Liver (tissue), 9 donors: Measurements from ENCODE around the gene SLC25A29. TPM values are rescaled to one million over a fixed set of nuclear protein-coding genes. Genes with fewer than 3 reads are reported as not detected.

Experiments
- DNase-seq: peaks from one replicate; pipeline ENCODE4 v3.0.0-alpha.2; 2017; ENCODE audit warnings: low spot score
- H3K27ac ChIP-seq, 2 donors: one replicate each; pipeline ENCODE4 v1.7.0; 2013; ENCODE audit warnings: inconsistent platforms in 2 of 2, low read length in 2 of 2, control low read depth in 1 of 2, low read depth in 1 of 2, mild to moderate bottlenecking in 1 of 2
- H3K27me3 ChIP-seq, 4 donors: one replicate each; pipeline versions ENCODE4 v1.6.1 to v1.7.0; 2013; ENCODE audit warnings: low read length in 3 of 4, inconsistent platforms in 1 of 4, mild to moderate bottlenecking in 1 of 4, moderate library complexity in 1 of 4; ENCODE audit not compliant: control insufficient read depth in 4 of 4, insufficient read depth in 4 of 4
- H3K36me3 ChIP-seq, 4 donors: one replicate each; pipeline versions ENCODE4 v1.6.1 to v1.7.0; 2013; ENCODE audit warnings: low read length in 3 of 4, mild to moderate bottlenecking in 3 of 4, low read depth in 1 of 4, moderate library complexity in 1 of 4; ENCODE audit not compliant: control insufficient read depth in 4 of 4, insufficient read depth in 3 of 4
- H3K4me1 ChIP-seq, 4 donors: one replicate each; pipeline versions ENCODE4 v1.6.1 to v1.7.0; 2013; ENCODE audit warnings: low read length in 3 of 4, mild to moderate bottlenecking in 3 of 4, moderate library complexity in 1 of 4; ENCODE audit not compliant: control insufficient read depth in 4 of 4, insufficient read depth in 4 of 4
- H3K4me3 ChIP-seq, 3 donors: one replicate each; pipeline versions ENCODE4 v1.6.1 to v1.7.0; 2013; ENCODE audit warnings: low read length in 3 of 3, control low read depth in 1 of 3, low read depth in 1 of 3, mild to moderate bottlenecking in 1 of 3
- H3K9ac ChIP-seq, 2 donors: one replicate each; pipeline ENCODE4 v1.7.0; 2013; ENCODE audit warnings: low read length in 2 of 2, mild to moderate bottlenecking in 2 of 2, moderate library complexity in 2 of 2, control low read depth in 1 of 2, low read depth in 1 of 2
- H3K9me3 ChIP-seq, 4 donors: one replicate each; pipeline versions ENCODE4 v1.6.1 to v1.7.0; 2013; ENCODE audit warnings: low read length in 3 of 4; ENCODE audit not compliant: control insufficient read depth in 4 of 4
- ATF3 ChIP-seq: IDR thresholded peaks from 2 replicates; pipeline ENCODE4 v1.6.1; 2016; ENCODE audit warnings: antibody characterized with exemption
- CTCF ChIP-seq: fragments of 150-350 bp; IDR thresholded peaks from 2 replicates; pipeline ENCODE4 v1.5.1; 2017; ENCODE audit warnings: improper control_type of control experiment, low read depth, low read length; ENCODE audit not compliant: missing input control
- EGR1 ChIP-seq, 2 donors: IDR thresholded peaks; 2 replicates each; pipeline ENCODE4 v1.6.1; 2016 to 2018; ENCODE audit warnings: antibody characterized with exemption in 2 of 2, low read depth in 2 of 2
- FOXA1 ChIP-seq: IDR thresholded peaks from 2 replicates; pipeline ENCODE4 v1.6.1; 2016; ENCODE audit warnings: antibody characterized with exemption
- FOXA2 ChIP-seq: IDR thresholded peaks from 2 replicates; pipeline ENCODE4 v1.6.1; 2016; ENCODE audit warnings: antibody characterized with exemption
- HNF4A ChIP-seq, 2 donors: conservative IDR thresholded peaks; 2 replicates each; pipeline ENCODE4 v1.6.1; 2016; ENCODE audit warnings: antibody characterized with exemption in 2 of 2, mild to moderate bottlenecking in 2 of 2
- MAX ChIP-seq: IDR thresholded peaks from 2 replicates; pipeline ENCODE4 v1.6.1; 2016; ENCODE audit warnings: antibody characterized with exemption
- NR2F2 ChIP-seq: IDR thresholded peaks from 2 replicates; pipeline ENCODE4 v1.6.1; 2016; ENCODE audit warnings: antibody characterized with exemption
- RAD21 ChIP-seq, 2 donors: IDR thresholded peaks; 2 replicates each; pipeline ENCODE4 v1.6.1; 2016; ENCODE audit warnings: antibody characterized with exemption in 2 of 2, mild to moderate bottlenecking in 2 of 2
- REST ChIP-seq: IDR thresholded peaks from 2 replicates; pipeline ENCODE4 v1.6.1; 2016; ENCODE audit warnings: antibody characterized with exemption, mild to moderate bottlenecking
- RXRA ChIP-seq, 2 donors: IDR thresholded peaks; 2 replicates each; pipeline ENCODE4 v1.6.1; 2017 to 2018; ENCODE audit warnings: antibody characterized with exemption in 2 of 2, mild to moderate bottlenecking in 1 of 2
- SP1 ChIP-seq: IDR thresholded peaks from 2 replicates; pipeline ENCODE4 v1.6.1; 2018; ENCODE audit warnings: antibody characterized with exemption, mild to moderate bottlenecking
- TAF1 ChIP-seq: conservative IDR thresholded peaks from 2 replicates; pipeline ENCODE4 v1.6.1; 2016; ENCODE audit warnings: antibody characterized with exemption, mild to moderate bottlenecking
- YY1 ChIP-seq: IDR thresholded peaks from 2 replicates; pipeline ENCODE4 v1.6.1; 2016; ENCODE audit warnings: antibody characterized with exemption, mild to moderate bottlenecking
- ZBTB33 ChIP-seq: IDR thresholded peaks from 2 replicates; pipeline ENCODE4 v1.6.1; 2016; ENCODE audit warnings: antibody characterized with exemption
- WGBS: extraction: QIAGEN DNeasy Blood & Tissue Kit; methylation state at CpG from one replicate; pipeline ENCODE4 v1.1.7; 2013; 5-methylcytosine and 5-hydroxymethylcytosine counted together
- polyA plus RNA-seq, 2 donors: library from polyadenylated mRNA; stranded (reverse) in 1 of 2; unstranded in 1 of 2; fragments of 200-250 nt in 1 of 2; fragments of >200 nt in 1 of 2; fragmentation: Nextera tagmentation in 1 of 2; extraction: Ambion mirVana in 1 of 2; gene quantifications; one replicate each; pipeline versions ENCODE4 v1.2.1 to v1.2.3, GENCODE V29; 2013 to 2015
- total RNA-seq, 2 donors: library from RNA; depleted of rRNA; stranded (reverse); fragments of >200 nt; gene quantifications; one replicate each; pipeline ENCODE4 v1.2.3, GENCODE V29; 2014
- donor health status: healthy.
- donor health status: healthy.
- donor health status: healthy.
- donor health status: healthy.
- donor health status: healthy.

Gene SLC25A29
- total and polyA plus RNA-seq, 4 donors = 2.4 to 13.9 (median 8.9) TPM

GRCh38 chr14:100313464-100314230 is 7.4 kb upstream of the SLC25A29 start:
- H3K9me3 ChIP-seq = no peaks in the 10 kb centered on the region
- 93% methylated on average over 26 of the region's 26 CpGs for WGBS
- no peaks in the 10 kb centered on the region for H3K36me3 ChIP-seq
- H3K27ac ChIP-seq = no peak overlapping the region
- no peaks in the 10 kb centered on the region for H3K27me3 ChIP-seq
- peaks cover 2 to 12% (median 6%) of the 10 kb centered on the region in 4 donors for H3K4me1 ChIP-seq
- TF ChIP-seq RXRA (IDR thresholded peaks at IDR 0.05) (no peak), YY1 (no peak), CTCF (no peak), SP1 (no peak), ZBTB33 (no peak), FOXA2 (no peak), NR2F2 (no peak), RAD21 (IDR thresholded peaks at IDR 0.05) (no peak), HNF4A (conservative IDR thresholded peaks at IDR 0.05) (no peak), FOXA1 (no peak), REST (no peak), EGR1 (IDR thresholded peaks at IDR 0.05; ENCODE audit: low read depth in 2 of 2) (no peak), MAX (no peak), TAF1 (no peak), ATF3 (no peak)
- no peak overlapping the region for H3K9ac ChIP-seq
- H3K4me3 ChIP-seq = no peak overlapping the region
- no peak for DNase-seq
